ENCODE results near the gene CRYL1.

DNA sequence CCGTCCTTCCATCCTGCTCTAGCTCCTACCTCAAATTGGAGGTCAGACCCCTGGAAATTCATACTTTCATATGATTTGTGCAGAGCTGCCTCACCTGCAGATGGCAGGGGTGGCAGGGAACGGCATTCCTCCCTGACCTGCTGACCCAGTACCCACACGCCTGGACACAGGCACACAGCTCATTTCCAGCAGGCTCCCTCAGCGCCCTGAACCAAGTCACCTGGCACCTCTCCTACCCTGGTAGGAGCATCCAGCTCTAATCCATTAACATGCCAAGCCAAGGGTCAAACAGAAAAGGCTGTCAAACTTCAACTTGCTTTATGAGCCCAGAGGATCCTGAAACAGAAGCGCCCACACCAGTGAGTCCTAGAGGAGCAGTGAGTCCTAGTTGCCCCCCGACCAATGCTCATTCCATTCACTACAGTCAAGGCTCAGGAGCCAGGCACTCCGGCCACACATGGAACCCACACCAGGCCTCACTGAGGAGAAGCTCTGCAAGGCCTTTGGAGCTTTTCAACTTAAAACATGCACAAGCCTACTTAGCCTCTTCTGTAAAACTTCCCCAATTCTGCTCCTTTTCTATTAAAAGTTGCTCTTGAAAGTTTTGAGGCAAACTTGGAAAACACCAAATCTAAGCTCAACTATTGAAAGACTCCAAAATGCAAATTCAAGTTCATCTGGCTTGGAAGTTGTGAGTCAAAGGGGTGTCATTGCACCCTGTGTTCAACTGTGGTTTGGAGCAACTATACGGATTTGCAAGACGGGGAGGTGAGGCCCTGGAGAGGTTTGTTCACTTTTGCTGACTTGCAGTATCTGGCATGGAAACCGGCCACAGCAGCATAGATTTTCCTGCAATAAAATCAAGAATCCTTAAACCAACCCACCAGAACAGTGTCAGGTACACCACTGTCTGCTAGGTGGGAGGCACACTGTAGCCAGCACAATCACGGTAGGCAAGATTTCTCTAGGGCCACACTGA, 96.7 kb downstream of the CRYL1 start:
- TF ChIP-seq CTCF (IDR thresholded peaks at IDR 0.05) (no peak), ZFX (IDR thresholded peaks at IDR 0.05; ENCODE audit: borderline replicate concordance) (no peak)
